Medulla oblongata (tissue), 1 donor: ENCODE results near the gene LIG1.
"Not testable (repeated sequence)": the region's sequence is repeated elsewhere in the genome, so short reads cannot be mapped to it uniquely, and the experiment has no call there.

ENCODE experiments used
- DNase-seq: peaks from one replicate; pipeline ENCODE4 v3.0.0-alpha.2; 2015; ENCODE audit errors: extremely low spot score

LIG1 gene

DNA sequence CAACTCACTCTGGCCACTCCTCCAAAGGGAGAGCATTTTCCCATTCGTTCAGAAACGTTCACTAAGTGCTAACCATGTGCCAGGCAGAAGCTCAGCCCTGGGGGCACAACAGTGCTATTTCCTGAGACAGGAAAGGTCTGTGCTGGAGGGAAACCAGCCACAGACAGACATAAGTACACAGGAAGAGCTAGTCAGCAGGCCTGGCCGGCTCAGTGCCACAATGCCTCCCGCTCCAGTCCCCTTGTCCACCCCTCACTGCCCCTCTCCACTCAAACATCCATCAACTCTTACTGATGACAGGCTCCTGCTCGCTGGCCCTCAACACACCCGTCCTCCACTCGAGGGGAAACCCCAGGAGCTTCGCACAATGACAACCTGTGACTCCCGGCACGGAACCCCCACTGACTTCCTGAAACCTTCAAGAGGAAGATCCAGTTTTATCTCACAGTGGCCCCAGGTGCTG, 48.2 kb downstream of the LIG1 start:
- DNase-seq: peak; percentile 28

DNA sequence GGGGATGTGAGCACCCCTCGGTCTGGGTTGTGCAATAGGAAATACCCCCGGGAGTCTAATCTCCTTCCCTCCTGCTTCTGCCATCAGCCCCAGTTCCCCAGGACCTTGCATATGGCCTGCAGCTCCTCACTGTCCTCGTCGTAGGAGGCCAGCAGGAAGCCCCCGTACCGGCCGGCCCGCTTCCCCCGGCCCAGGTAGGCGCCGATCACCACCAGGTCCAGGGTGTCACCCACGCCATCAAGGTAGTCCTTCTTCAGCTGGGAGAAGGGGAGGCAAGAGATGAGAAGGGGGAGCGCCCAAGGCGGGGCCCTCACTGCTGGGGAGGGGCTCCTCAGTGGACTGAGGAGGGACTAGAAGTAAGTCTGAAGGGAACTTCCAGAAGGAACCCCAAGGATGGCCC, 49.1 kb downstream of the LIG1 start:
- no peak for DNase-seq

DNA sequence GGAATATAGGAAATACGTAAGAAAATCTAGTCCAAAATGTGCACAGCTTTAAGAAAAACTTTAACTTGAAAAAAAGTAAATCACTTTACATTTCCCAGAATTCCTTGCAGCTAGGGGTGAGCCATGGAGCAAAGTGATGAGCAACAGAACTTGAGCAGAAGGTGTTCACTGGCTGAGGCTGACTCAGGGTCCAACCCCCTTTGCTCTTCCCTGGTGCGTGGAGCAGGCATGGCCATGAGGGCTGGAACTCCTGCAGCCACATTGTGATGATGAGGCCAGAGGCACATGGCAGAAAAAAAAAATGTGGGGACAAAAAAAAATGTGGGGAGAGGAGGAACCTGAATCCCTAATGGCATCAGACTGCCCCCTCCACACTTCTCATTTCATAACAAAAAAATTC, 49.6 kb downstream of the LIG1 start:
- no peak for DNase-seq

DNA sequence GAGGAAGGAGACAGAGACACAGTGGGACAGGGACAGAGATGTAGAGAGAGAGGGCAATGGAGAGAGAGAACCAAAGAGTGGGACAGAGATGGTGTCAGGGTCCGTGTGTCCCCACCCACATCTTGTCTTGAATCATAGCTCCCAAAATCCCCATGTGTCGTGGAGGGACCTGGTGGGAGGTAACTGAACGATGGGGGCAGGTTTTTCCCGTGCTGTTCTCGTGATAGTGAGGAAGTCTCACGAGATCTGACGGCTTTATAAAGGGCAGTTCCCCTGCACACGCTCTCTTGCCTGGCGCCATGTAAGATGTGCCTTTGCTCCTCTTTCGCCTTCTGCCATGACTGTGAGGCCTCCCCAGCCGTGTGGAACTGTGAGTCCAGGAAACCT, 52.0 kb downstream of the LIG1 start:
- no peak for DNase-seq

DNA sequence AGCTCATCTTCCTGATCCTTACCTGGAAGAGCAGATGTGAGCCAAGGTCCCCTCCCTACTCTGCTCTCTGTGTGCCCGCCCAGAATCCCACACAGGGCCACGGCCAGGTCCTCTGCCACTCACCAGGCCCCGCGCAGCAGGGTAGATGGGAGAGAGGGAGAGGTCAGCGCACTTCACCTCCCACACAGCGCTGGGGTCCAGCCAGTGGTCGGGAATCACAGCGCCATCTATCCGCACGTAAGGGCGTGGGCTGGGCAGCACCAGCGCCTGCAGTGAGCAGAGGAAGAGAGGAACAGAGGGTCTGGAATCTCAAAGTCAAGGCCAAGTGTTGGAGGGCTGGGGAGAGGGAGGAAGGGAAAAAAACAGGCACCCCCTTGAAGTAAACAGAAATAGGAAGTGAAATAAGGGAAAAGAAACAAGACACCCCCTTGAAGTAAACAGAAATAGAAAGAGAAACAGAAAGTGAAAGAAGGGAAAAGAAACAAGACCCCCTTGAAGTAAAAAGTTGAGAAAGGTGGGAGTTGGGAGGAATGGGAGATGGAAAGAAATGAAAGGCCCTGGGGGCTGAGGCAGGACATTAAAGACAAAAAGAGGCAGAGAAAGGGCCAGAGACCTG, 52.5 kb downstream of the LIG1 start:
- DNase-seq: no peak

DNA sequence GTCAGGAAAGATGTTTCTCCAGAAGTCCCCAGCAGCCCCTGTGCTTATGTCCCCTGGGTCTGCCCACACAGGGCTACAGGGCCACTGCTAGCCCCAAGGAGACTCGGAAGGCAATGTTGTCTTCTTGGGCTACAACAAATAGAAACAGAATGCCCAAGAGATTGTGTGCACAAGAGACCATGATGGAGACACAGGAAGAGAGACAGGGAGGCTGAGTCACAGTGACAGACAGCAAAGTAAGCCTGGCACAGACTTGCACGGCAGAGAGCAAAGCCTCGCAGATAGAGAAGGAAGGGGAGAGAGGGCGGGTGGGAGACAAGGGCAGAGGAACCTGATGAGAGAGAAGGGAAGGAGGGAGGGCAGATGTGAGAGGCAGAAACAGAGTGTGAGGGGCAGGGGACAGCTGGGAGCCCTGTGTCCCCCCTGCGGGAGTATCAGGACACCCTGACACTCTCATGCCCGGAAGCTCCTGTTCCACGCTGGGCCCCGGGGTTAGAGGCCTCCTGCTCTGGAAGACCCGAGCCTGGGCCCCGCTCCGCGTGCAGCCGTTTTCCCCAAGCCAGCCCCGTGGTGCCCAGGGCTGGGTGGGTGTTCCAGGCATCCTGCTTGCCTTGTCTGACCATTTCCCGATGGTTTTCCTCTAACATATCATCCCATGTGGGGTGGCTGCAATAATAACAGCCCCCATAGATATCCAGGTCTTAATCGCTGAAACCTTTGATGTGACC, 56.8 kb downstream of the LIG1 start:
- DNase-seq: no peak

DNA sequence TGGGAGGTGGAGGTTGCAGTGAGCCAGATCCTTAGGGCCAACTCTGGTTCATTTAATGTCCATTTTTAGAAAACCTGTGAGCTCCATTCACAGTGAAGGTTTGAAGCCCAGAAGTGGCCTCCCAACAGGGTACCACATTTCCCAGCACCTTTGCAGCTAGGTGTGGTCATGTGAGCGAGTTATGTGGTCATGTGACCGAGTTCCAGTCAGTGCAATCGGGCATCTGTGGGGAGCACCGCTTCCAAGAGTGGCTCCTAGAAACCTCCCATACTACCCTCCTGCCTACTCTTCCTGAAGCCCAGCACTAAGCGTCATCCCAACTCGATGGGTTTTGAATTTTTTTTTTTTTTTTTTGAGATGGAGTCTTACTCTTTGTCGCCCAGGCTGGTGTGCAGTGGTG, 58.9 kb downstream of the LIG1 start:
- no peak for DNase-seq

DNA sequence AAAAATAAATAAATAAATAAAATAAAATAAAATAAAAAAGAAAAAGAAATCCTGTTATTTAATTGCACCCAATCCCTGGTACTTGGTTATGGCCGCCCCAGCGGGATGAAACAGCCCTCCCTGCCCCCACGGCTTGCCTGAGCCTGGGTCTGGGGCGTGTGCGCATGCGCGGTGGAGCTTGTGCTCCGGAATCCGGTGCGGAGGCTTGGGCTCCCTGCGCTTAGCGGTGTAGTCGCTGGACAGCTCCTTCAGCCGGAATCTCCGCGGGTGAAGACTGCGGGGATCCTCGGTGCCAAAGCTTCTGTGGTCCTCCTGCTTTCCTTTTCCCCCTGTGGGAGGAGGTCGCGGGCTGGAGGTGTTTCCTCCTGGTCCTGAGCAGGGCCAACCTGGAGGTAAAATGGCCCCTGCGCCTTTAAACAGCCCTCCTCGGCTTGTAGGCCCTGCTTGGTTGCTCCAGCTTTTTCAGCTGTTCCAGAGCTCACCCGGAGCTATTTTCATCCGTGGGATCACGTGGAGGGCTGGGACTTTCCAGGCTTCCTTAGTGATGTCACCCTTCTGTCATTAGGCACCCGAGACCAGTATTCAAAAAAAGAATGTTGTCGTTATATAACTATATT, 59.7 kb downstream of the LIG1 start, which contains the start of gene PLA2G4C:
Gene PLA2G4C, minus strand, starts transcription at position 468 of the 617 bp plus-strand sequence. CDS start 4,288 bp downstream, outside the sequence.
- DNase-seq: peak; percentile 93

DNA sequence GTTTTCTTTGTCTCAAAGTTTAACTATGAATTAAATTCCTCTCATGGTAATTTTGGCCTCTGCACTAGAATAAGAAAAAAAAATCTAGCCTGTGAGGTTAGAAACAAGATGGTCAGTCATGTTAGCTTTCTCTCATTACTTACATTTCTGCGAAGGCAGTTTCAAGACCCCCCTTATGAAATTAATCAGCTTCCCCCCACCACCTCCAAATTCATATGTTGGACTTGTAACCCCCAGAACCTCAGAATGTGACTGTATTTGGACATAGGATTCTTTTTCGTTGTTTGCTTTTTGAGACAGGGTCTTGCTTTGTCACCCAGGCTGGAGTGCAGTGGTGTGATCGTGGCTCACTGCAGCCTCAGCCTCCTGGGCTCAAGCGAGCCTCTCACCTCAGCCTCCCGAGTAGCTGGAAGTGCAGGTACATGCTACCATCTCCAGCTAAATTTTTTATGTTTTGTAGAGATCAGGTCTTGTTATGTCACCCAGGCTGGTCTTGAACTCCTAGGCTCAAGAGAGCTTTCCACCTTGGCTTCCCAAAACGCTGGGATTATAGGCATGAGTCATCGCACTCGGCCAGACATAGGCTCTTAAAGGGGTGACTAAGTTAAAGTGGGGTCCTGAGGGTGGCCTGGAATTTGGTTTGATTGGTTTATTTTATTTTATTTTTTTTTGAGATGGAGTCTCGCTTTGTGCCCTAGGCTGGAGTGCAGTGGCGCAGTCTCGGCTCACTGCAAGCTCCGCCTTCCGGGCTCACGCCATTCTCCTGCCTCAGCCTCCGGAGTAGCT, 61.0 kb downstream of the LIG1 start:
- no peak for DNase-seq

DNA sequence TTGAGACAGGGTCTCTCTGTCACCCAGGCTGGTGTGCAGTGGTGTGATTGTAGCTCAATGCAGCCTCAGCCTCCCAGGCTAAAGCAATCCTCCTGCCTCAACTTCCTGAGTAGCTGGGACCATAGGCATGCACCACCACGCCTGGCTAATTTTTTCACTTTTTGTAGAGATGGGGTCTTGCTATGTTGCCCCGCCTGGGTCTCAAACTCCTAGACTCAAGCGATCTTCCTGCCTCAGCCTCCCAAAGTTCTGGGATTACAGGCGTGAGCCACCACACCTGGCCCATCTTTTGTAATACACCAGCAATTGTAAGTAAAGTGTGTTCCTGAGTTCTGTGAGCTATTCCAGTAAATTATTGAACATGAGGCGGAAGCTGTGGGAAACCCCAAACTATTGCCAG, 66.2 kb downstream of the LIG1 start:
- DNase-seq: no peak

DNA sequence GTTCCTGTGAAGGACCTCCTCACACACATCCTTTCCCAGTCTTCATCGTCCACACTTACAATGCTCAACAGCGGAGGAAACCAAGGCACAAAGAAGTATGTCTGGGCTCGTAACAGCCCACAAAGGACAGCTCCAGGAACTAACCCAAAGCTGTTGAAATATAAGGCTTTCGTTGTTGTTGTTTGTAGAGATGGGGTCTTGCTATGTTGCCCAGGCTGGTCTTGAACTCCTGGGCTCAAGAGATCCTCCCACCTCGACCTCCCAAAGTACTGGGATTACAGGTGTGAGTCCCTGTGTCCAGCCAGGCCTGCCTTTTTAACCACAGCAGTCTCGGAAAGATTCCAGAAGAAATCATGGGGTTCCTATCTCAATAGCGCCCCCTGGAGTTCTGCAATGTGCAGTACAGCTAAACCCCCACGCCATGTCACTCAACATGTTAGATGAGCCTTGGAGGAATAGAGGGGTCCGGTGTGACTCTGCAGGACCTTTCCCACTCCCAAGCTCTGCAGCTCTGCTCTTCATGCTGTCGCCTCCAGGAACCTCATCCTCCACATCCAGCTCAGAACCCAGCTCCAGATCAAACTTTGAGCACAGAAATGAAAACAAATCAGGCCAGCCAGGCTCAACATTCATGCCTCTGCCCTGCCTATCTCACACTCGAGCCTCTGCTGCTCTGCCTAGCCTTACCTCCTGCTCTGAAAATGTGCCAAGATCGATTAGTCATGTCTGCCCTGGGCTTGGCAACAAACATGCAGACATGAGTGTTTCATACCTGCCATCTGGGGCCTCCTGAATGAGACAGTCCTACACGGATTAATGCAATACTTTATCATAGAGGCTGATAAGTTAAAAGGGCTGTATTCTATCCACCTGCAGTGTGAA, 67.0 kb downstream of the LIG1 start:
- DNase-seq: no peak

DNA sequence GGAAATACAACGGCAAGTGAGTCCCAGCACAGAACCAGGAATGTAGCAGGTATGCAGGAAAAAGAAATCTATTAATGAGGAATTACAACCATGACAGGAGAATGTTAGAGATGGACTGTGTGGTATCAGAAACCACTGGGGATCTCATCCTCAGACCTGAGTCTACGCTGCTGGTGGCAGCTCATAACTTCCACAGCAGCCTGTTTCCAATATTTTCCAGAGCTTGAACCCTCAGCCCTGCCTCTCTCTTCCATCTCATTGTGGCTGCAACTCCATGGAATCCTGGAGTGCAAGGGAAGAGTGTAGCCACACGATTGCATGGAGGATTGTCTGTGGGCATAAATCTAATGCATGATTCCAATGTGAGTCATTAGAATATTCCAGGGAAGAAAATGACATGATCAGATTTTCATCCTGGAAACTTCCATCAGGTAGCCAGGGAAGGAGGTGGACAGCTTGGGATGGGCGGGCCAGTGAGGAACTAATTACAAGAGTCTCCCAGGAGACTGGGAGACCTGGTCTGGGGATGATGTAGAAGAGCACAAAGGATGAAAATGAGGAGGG, 74.5 kb downstream of the LIG1 start:
- no peak for DNase-seq

DNA sequence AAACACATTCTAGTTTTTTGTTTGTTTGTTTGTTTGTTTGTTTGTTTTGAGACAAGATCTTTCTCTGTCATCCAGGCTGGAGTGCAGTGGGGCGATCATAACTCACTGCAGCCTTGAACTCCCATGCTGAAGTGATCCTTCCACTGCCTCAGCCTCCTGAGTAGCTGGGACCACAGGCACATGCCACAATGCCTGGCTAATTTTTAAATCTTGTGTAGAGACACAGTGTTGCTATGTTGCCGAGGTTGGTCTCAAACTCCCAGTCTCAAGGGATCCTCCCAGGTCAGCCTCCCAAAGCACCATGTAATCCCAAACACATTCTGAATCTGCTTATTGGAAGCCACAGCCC, 75.3 kb downstream of the LIG1 start:
- DNase-seq: no peak

DNA sequence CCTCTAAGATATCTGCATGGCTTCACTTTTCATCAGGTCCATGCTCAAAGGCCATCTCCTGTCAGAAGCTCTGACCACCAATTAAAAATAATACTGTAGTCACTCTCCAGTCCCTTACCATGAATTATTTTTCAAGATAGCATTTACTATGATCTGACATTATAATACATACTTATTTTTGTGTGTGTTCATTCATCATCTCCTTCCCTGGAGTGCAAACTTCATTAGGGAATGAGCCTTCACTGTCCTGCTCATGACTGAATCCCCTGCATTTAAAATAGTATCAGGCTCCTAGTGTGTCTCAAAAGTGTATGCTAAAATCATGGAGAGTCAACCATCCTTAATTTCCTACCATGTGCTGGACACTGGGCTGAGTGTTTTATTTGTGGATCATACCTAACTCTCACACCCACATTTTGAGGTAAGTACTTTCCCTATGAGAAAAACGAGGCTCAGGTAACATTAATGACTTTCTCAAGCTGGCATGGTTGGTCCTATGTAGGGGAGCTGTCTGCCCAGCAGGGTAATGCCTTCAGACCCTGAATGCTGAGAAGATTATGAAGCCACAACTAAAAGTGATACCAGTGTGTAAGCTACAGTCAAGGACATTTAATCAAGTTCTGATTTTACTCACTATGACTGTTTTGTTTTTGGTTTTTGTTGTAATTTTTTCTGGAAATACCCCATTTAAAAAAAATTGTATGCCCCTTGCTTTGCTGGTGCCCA, 75.9 kb downstream of the LIG1 start:
- no peak for DNase-seq

DNA sequence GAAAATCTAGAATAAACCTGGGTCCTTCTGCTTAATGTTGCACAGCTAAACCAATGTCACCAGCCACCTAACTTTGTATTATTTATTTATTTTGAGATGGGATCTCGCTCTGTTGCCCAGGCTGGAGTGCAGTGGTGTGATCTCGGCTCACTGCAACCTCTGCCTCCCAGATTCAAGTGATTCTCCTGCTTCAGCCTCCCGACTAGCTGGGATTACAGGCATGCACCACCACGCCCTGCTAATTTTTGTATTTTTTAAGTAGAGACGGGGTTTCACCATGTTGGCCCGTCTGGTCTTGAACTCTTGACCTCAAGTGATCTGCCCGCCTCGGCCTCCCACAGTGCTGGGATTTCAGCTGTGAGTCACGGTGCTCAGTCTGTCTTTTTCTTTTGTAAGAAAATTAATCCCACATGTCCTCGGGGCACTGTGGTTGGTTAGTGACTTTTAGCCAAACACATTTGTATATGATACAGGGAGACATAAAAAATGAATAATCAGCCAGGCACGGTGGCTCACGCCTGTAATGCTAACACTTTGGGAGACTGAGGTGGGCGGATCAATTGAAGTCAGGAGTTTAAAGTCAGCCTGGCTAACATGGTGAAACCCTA, 78.9 kb downstream of the LIG1 start:
- not testable (repeated sequence) for DNase-seq

DNA sequence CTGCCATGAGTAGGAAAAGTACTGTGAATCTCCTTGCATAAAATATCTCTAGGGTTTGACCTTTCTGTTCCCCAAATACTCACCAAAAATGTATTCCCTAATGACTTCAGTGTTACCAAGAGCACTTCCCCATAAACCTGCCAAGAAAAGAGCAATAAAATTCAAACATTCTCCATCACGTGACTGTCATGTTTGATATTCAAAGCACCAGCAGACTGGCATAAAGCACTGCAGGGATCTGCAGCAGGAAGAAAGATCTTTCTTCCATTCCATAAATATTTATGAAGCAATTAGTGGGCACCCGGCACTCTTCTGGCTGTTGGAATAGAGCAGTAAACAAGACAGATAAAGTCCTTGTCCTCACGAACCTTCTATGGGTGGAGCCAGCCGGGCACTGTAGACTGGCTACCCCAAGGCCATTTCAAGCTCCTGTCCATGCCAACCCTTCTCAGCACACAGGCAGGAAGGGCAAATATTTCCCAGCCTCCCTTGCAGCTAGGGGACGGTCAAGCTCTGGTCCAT, 79.8 kb downstream of the LIG1 start:
- DNase-seq: no peak

DNA sequence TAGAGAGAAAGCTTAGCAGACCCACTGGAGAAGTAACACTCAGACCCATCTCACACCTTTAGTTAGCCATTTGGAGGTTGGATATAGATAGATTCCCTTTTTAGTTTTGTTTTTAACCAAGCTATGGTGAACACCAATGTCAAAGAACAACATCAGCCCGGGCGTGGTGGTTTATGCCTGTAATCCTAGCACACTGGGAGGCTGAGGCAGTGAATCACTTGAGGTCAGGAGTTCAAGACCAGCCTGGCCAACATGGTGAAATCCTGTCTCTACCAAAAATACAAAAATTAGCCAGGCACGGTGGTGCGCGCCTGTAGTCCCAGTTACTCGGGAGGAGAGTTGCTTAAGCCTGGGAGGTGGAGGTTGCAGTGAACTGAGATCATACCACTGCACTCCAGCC, 81.2 kb downstream of the LIG1 start:
- not testable (repeated sequence) for DNase-seq

DNA sequence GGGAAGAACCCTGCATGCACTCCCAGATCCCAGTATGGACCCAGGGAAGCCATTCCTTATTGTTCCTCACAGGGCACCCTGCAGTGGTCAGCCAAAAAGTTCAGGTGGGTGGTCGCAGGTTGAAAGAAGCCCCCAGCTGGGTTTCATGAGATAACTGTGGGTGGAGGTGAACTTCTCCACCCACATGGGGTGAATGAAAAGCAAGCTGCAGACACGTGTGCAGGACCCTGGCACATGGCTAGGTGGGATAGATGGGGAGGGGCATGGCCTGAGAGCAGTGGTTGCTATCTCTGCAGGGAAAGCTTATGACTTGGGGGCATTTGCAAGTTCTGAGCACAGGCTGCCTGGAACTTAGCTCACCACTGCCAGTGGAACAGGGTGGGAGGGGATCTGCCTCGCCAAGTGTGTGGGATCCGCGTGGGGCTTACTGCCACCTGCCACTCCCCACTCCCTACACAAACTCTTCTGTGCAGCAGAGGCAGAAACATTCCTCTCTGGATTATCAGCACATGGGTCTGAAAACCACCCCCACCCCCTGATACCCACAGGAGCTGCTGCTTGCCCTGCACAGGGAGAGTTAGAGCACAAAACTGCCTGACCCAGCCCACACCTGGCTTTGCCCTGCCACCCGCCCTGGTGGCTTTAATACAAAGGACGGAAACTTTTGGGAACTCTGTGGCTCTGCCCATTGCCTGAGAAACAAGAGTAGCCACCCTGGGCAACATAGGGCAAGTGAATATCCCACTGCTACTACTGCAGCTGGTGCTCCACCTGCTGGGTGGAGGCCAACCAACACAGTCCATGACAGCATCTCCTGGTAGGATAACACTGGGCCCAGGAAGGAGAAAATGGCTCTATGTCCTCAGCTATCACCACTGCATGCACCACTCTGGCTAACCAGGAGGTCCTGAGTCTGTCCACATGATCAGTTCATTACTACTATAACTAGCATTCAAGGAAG, 84.0 kb downstream of the LIG1 start:
- DNase-seq: no peak
